HFFc6 (cell line): ENCODE data around the gene MTRF1. TPM values are rescaled to one million over a fixed set of nuclear protein-coding genes. Genes with fewer than 3 reads are reported as not detected.
A peak's percentile ranks its signal among the peaks of the same experiment; 100 is the strongest.

Experiments used
- DNase-seq: peaks from one replicate; pipeline ENCODE4 v3.0.0-alpha.2; 2018
- H3K27ac Mint-ChIP-seq: 2 replicates; pipeline ENCODE4 v1.8.0; 2020; ENCODE audit warnings: mild to moderate bottlenecking, mixed read lengths
- H3K27me3 Mint-ChIP-seq: 2 replicates; pipeline ENCODE4 v1.8.0; 2021; ENCODE audit warnings: mild to moderate bottlenecking, moderate library complexity, mixed read lengths; ENCODE audit not compliant: insufficient read depth
- H3K36me3 Mint-ChIP-seq: 2 replicates; pipeline ENCODE4 v1.8.0; 2021; ENCODE audit warnings: low read depth, mixed read lengths
- H3K4me1 Mint-ChIP-seq: 2 replicates; pipeline ENCODE4 v1.8.0; 2020; ENCODE audit warnings: low read depth, mixed read lengths
- H3K4me3 Mint-ChIP-seq: 2 replicates; pipeline ENCODE4 v1.8.0; 2020; ENCODE audit warnings: mild to moderate bottlenecking, moderate library complexity, mixed read lengths
- H3K9me3 Mint-ChIP-seq: 2 replicates; pipeline ENCODE4 v1.8.0; 2020; ENCODE audit warnings: mild to moderate bottlenecking, mixed read lengths
- CTCF ChIP-seq: fragments of 200-600 bp; sonication (generic); IDR thresholded peaks from 2 replicates; pipeline ENCODE4 v1.5.0; 2021; ENCODE audit warnings: antibody characterized with exemption, mild to moderate bottlenecking
- total RNA-seq, 6 experiments: library from RNA; stranded (reverse); fragmentation: NEBNext Ultra II Directional; extraction: Animal tissue kit (Norgen Biotek cat#: 25700); gene quantifications; 2 replicates in 1 of 6; 3 replicates in 5 of 6; pipeline ENCODE4 v1.2.3, GENCODE V29; 2021

MTRF1 gene
- total RNA-seq, 6 experiments from 2014 or later: 6.7 to 10.9 (median 9.3) TPM

GRCh38 chr13:41296879-41297646 is 33.7 kb upstream of the MTRF1 start:
- no peak for DNase-seq
- Mint-ChIP-seq H3K27me3 (no peaks in the 10 kb centered on the region; the same call in none of the 2 replicates), H3K27ac (peak overlapping the region; percentile 27; the same call in 1 of the 2 replicates), H3K36me3 (no peaks in the 10 kb centered on the region), H3K9me3 (peaks cover 4% of the 10 kb centered on the region), H3K4me3 (peak overlapping the region; percentile 12; the same call in 1 of the 2 replicates), H3K4me1 (peaks cover 10% of the 10 kb centered on the region)
- no peak for TF ChIP-seq CTCF

- H3K9me3 Mint-ChIP-seq: peaks cover 11% of the 10 kb centered on the region
- H3K27me3 Mint-ChIP-seq: no peaks in the 10 kb centered on the region; the same call in 1 of the 2 replicates
- H3K4me3 Mint-ChIP-seq: no peak overlapping the region
- no peak overlapping the region for H3K27ac Mint-ChIP-seq
- no peak for TF ChIP-seq CTCF
- H3K4me1 Mint-ChIP-seq: peaks cover 10% of the 10 kb centered on the region
- no peak for DNase-seq
- H3K36me3 Mint-ChIP-seq: peaks cover 7% of the 10 kb centered on the region
Observed at GRCh38 chr13:41295973-41296372, 32.6 kb upstream of the MTRF1 start.

- H3K27ac Mint-ChIP-seq: no peak overlapping the region
- no peak for TF ChIP-seq CTCF
- no peaks in the 10 kb centered on the region; the same call in 1 of the 2 replicates for H3K27me3 Mint-ChIP-seq
- H3K9me3 Mint-ChIP-seq: peaks cover 11% of the 10 kb centered on the region
- no peak overlapping the region for H3K4me3 Mint-ChIP-seq
- peaks cover 7% of the 10 kb centered on the region for H3K36me3 Mint-ChIP-seq
- H3K4me1 Mint-ChIP-seq: peaks cover 10% of the 10 kb centered on the region
- no peak for DNase-seq
Observed at GRCh38 chr13:41294914-41295313, 31.5 kb upstream of the MTRF1 start.

- no peak for TF ChIP-seq CTCF
- Mint-ChIP-seq H3K27me3 (no peaks in the 10 kb centered on the region; the same call in 1 of the 2 replicates), H3K36me3 (peaks cover 13% of the 10 kb centered on the region), H3K9me3 (peaks cover 11% of the 10 kb centered on the region), H3K27ac (no peak overlapping the region), H3K4me3 (no peak overlapping the region), H3K4me1 (peaks cover 10% of the 10 kb centered on the region)
- no peak for DNase-seq
Observed at GRCh38 chr13:41293272-41293671, 29.9 kb upstream of the MTRF1 start.

- Mint-ChIP-seq H3K9me3 (peaks cover 15% of the 10 kb centered on the region), H3K36me3 (peaks cover 25% of the 10 kb centered on the region), H3K4me3 (no peak overlapping the region)
Observed at GRCh38 chr13:41291246-41291645, 27.9 kb upstream of the MTRF1 start.

More at GRCh38 chr13:41291246-41291645, 27.9 kb upstream of the MTRF1 start:
- Mint-ChIP-seq H3K4me1 (peaks cover 13% of the 10 kb centered on the region), H3K27me3 (peaks cover 3% of the 10 kb centered on the region), H3K27ac (no peak overlapping the region)
- no peak for DNase-seq
- TF ChIP-seq CTCF: no peak
